K562 (cell line): Measurements from ENCODE around the gene OLFML1. TPM values are rescaled to one million over a fixed set of nuclear protein-coding genes. Genes with fewer than 3 reads are reported as not detected.
A peak's percentile ranks its signal among the peaks of the same experiment; 100 is the strongest.

Experiments used
- ATAC-seq: fragments of 200-7000 bp; cut with Tn5 transposase; 3 replicates; pipeline ENCODE4 v1.9.1; 2020; ENCODE audit warnings: moderate library complexity
- BruUV-seq: library from RNA; stranded (reverse); fragments of 400-500 nt; replicated peaks from 2 replicates; lab custom pipeline; 2021; lab: Mats Ljungman, UMichigan
- CTCF ChIA-PET: fragments of 300-600 bp; formaldehyde crosslinking; extraction: SDS; loops from one replicate; lab custom pipeline; 2021; ENCODE audit warnings: low intra/inter-chr PET ratio; lab: Yijun Ruan, JAX
- POLR2A ChIA-PET: fragments of 300-600, 350-650 bp; sonication (Branson Sonifier 250); formaldehyde crosslinking; extraction: SDS; loops from one replicate; lab custom pipeline; 2021; ENCODE audit warnings: antibody characterized with exemption, inconsistent platforms; lab: Yijun Ruan, JAX
- DNase-seq, 4 experiments: peaks; one replicate each; pipeline versions ENCODE4 v3.0.0 to v3.0.0-alpha.2; 2011 to 2018; ENCODE audit warnings: low spot score in 3 of 4, mixed read lengths in 3 of 4; ENCODE audit errors: extremely low read depth in 1 of 4
- FAIRE-seq: peaks from 2 replicates; lab custom pipeline; 2011; peaks lifted over from hg19 to GRCh38; lab: Jason Lieb, UNC
- H2AFZ ChIP-seq: 2 replicates; pipeline ENCODE4 v1.6.0; 2011; ENCODE audit warnings: low read depth, low read length, control low read depth, inconsistent platforms
- H3K27ac ChIP-seq: fragments of 200-600 bp; 3 replicates; pipeline ENCODE4 v1.8.0; 2011; ENCODE audit warnings: low read depth, mild to moderate bottlenecking, control low read depth, inconsistent platforms, low read length, moderate library complexity, mixed read lengths; ENCODE audit errors: extremely low read depth
- H3K27me3 ChIP-seq, 2 experiments: fragments of 300-600 bp in 1 of 2; 2 replicates in 1 of 2; 3 replicates in 1 of 2; pipeline versions ENCODE4 v1.6.0 to v1.8.0; 2011; ENCODE audit warnings: inconsistent platforms in 2 of 2, low read length in 2 of 2, mild to moderate bottlenecking in 1 of 2, mixed read lengths in 1 of 2, moderate library complexity in 1 of 2; ENCODE audit not compliant: control insufficient read depth in 2 of 2, insufficient read depth in 2 of 2
- H3K36me3 ChIP-seq: fragments of 300-600 bp; 3 replicates; pipeline ENCODE4 v1.8.0; 2011; ENCODE audit warnings: mild to moderate bottlenecking, low read length, inconsistent platforms; ENCODE audit not compliant: control insufficient read depth, insufficient read depth
- H3K4me1 ChIP-seq, 2 experiments: fragments of 200-600 bp in 1 of 2; replicated peaks in 1 of 2; 2 replicates in 1 of 2; 3 replicates in 1 of 2; pipeline versions ENCODE4 v1.5.1 to v1.8.0; 2011; ENCODE audit warnings: inconsistent platforms in 2 of 2, low read length in 2 of 2, mild to moderate bottlenecking in 1 of 2, mixed read lengths in 1 of 2, moderate library complexity in 1 of 2; ENCODE audit not compliant: control insufficient read depth in 2 of 2, insufficient read depth in 2 of 2
- H3K4me2 ChIP-seq: 2 replicates; pipeline ENCODE4 v1.6.1; 2011; ENCODE audit warnings: low read length, control low read depth, inconsistent platforms, mixed read lengths; ENCODE audit not compliant: insufficient read depth
- H3K4me3 ChIP-seq: fragments of 200-600 bp; sonication (generic), shearing (Covaris generic); 2 replicates; pipeline ENCODE4 v1.5.1; 2016; ENCODE audit warnings: control low read depth, inconsistent platforms
- H3K79me2 ChIP-seq: fragments of 200-600 bp; 3 replicates; pipeline ENCODE4 v1.8.0; 2011; ENCODE audit warnings: low read length, inconsistent platforms; ENCODE audit not compliant: control insufficient read depth, insufficient read depth
- H3K9ac ChIP-seq, 2 experiments: 2 replicates each; pipeline versions ENCODE4 v1.6.0 to v1.6.1; 2011; ENCODE audit warnings: low read depth in 2 of 2, low read length in 2 of 2, control low read depth in 1 of 2, inconsistent platforms in 1 of 2, mild to moderate bottlenecking in 1 of 2, mixed read lengths in 1 of 2; ENCODE audit not compliant: insufficient read depth in 1 of 2
- H3K9me1 ChIP-seq: one replicate; pipeline ENCODE4 v1.6.0; 2011; ENCODE audit warnings: inconsistent platforms, mild to moderate bottlenecking, low read length, moderate library complexity; ENCODE audit not compliant: control insufficient read depth, insufficient read depth
- H3K9me3 ChIP-seq: replicated peaks from 2 replicates; pipeline ENCODE4 v1.5.1; 2011; ENCODE audit warnings: low read depth, low read length, inconsistent platforms; ENCODE audit not compliant: control insufficient read depth, insufficient read depth
- H4K20me1 ChIP-seq: replicated peaks from 2 replicates; pipeline ENCODE4 v1.6.1; 2011; ENCODE audit warnings: low read length, inconsistent platforms, mixed read lengths; ENCODE audit not compliant: control insufficient read depth, insufficient read depth
- ARID1B ChIP-seq: fragments of 450-650 bp; IDR thresholded peaks from 2 replicates; pipeline ENCODE4 v1.6.1; 2016; ENCODE audit warnings: antibody characterized with exemption, mild to moderate bottlenecking, inconsistent platforms
- CBFA2T2 ChIP-seq: fragments of 450-650 bp; conservative IDR thresholded peaks from 2 replicates; pipeline ENCODE4 v1.6.1; 2017; ENCODE audit warnings: mild to moderate bottlenecking
- JUN ChIP-seq, 2 experiments: sonication (generic) in 1 of 2; formaldehyde crosslinking in 1 of 2; IDR thresholded peaks; 2 replicates each; pipeline versions ENCODE4 v1.6.1 to v1.8.0; 2012 to 2022; ENCODE audit warnings: borderline replicate concordance in 2 of 2, mild to moderate bottlenecking in 2 of 2, improper control_type of control experiment in 1 of 2, low read depth in 1 of 2, low read length in 1 of 2, missing genetic modification reagents in 1 of 2
- NCOA1 ChIP-seq: fragments of 450-650 bp; IDR thresholded peaks from 2 replicates; pipeline ENCODE4 v1.6.1; 2016; ENCODE audit warnings: low read depth
- NFE2 ChIP-seq: IDR thresholded peaks from 2 replicates; pipeline ENCODE4 v1.6.1; 2014; ENCODE audit warnings: antibody characterized with exemption, low read depth
- RCOR1 ChIP-seq, 2 experiments: IDR thresholded peaks; 2 replicates each; pipeline ENCODE4 v1.6.1; 2012; ENCODE audit warnings: low read depth in 2 of 2, low read length in 2 of 2, borderline replicate concordance in 1 of 2, improper control_type of control experiment in 1 of 2
- REST ChIP-seq, 2 experiments: fragments of 450-650 bp; formaldehyde crosslinking in 1 of 2; IDR thresholded peaks; 2 replicates each; pipeline versions ENCODE4 v1.4.0 to v1.6.1; 2014 to 2020; ENCODE audit warnings: mild to moderate bottlenecking in 2 of 2, borderline replicate concordance in 1 of 2, low read depth in 1 of 2
- SMC3 ChIP-seq: conservative IDR thresholded peaks from 2 replicates; pipeline ENCODE4 v1.6.1; 2011; ENCODE audit warnings: low read depth, low read length, improper control_type of control experiment; ENCODE audit not compliant: insufficient read depth
- ZNF398 ChIP-seq: fragments of 250-450 bp; sonication (Bioruptor Pico); IDR thresholded peaks from 2 replicates; pipeline ENCODE4 v1.8.0; 2021; ENCODE audit warnings: moderate library complexity, mild to moderate bottlenecking, inconsistent platforms
- ZNF408 ChIP-seq: fragments of 250-450 bp; sonication (Bioruptor Pico); IDR thresholded peaks from 2 replicates; pipeline ENCODE4 v1.4.0; 2020; ENCODE audit warnings: low read depth, mild to moderate bottlenecking, moderate library complexity
- ZNF75A ChIP-seq: fragments of 450-650 bp; formaldehyde crosslinking; IDR thresholded peaks from 2 replicates; pipeline ENCODE4 v1.4.0; 2020; ENCODE audit warnings: mild to moderate bottlenecking
- WGBS: fragments of 100-300 bp; shearing (Covaris generic); methylation state at CpG from one replicate; pipeline ENCODE4 v1.1.6; 2016; ENCODE audit warnings: low coverage, mixed read lengths; ENCODE audit not compliant: insufficient coverage; ENCODE audit errors: missing lambda C conversion rate; 5-methylcytosine and 5-hydroxymethylcytosine counted together
- in situ Hi-C: fragments of 300-500 bp; cut with MboI; formaldehyde crosslinking; loops from 4 replicates; pipeline ENCODE4 v1.15.0; 2018; ENCODE audit warnings: inconsistent platforms, mixed read lengths
- intact Hi-C: fragments of 100-400 bp; cut with micrococcal nuclease; formaldehyde crosslinking; loops from 2 replicates; pipeline ENCODE4 v1.14.2; 2022
- polyA plus RNA-seq, 8 experiments: library from polyadenylated mRNA; depleted of rRNA in 4 of 8; stranded (reverse) in 5 of 8; unstranded in 3 of 8; fragments of >200 nt; fragmentation: Nextera tagmentation in 2 of 8; fragmentation: Illumina TruSeq in 1 of 8; extraction: Ambion mirVana in 2 of 8; extraction: Trizol in 1 of 8; gene quantifications; 2 replicates each; pipeline versions ENCODE4 v1.2.1 to v1.2.3, GENCODE V29; 2011 to 2014; ENCODE audit warnings: inconsistent platforms in 1 of 8, missing spikeins in 1 of 8
- total RNA-seq, 7 experiments: library from RNA; depleted of rRNA in 6 of 7; stranded (reverse); fragments of >200 nt in 6 of 7; fragmentation: Illumina TruSeq in 2 of 7; extraction: Trizol in 2 of 7; gene quantifications; 2 replicates each; pipeline versions ENCODE4 v1.2.1 to v1.2.3, GENCODE V29; 2011 to 2021; ENCODE audit warnings: low replicate concordance in 1 of 7

The OLFML1 gene
- total and polyA plus RNA-seq, 9 of the 15 experiments (the other 6 are each of a cell fraction or from before 2014, with no cell fraction given): not detected

DNA sequence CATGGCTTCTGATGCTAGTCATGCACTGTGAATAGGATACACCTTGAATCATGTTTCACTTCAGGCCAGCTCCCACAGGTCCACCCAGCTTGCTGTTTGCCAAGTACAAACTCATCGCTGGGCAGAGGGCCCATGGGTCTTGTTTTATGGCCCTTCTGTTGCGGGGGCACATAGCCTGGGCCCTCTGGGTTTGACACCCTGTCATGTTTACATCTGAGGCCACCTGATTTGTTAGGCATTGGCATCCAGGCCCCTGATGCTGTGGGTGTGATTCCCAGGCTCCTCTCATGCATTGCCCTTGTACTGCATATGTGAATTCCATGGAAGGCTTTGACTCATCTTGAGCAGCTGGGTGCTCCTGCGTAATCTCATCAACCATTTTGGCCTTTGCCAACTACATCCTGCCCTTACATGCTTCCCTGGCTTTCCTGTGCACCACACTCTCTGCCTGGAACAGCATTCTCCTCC lies 61.1 kb downstream of the OLFML1 start (continued):
- TF ChIP-seq SMC3: no peak
- TF ChIP-seq NFE2: no peak

- H3K27ac ChIP-seq: no peak overlapping the region
- no peaks in the 10 kb centered on the region for H3K79me2 ChIP-seq
- POLR2A ChIA-PET: no interaction called here
- intact Hi-C loops: no loop called here
- CTCF ChIA-PET: no interaction called here
- H3K9ac ChIP-seq: no peak overlapping the region
- no TSS peak for BruUV-seq
- WGBS: 0% methylated on average over 4 of the region's 4 CpGs
- no peaks in the 10 kb centered on the region for H3K9me3 ChIP-seq
- no peaks in the 10 kb centered on the region for H3K9me1 ChIP-seq
- ATAC-seq (no peak), FAIRE-seq (no peak), DNase-seq (peak in 1 of 4 experiments; percentile 18)
- no peak overlapping the region for H3K4me2 ChIP-seq
- no peak overlapping the region for H2AFZ ChIP-seq
- no peaks in the 10 kb centered on the region for H4K20me1 ChIP-seq
- no peak overlapping the region for H3K4me3 ChIP-seq
- no peaks in the 10 kb centered on the region for H3K36me3 ChIP-seq
- in situ Hi-C loops: no loop called here
- H3K27me3 ChIP-seq: peaks cover 0 to 32% of the 10 kb centered on the region in 2 experiments; a peak in 2 of 5 replicates
- no peaks in the 10 kb centered on the region; a peak in 2 of 5 replicates for H3K4me1 ChIP-seq
- TF ChIP-seq ZNF398 (CRISPR knock-in tag): no peak
- no peak for TF ChIP-seq REST (IDR thresholded peaks at IDR 0.05; ENCODE audit: borderline replicate concordance)
- no peak for TF ChIP-seq REST (CRISPR knock-in tag; IDR thresholded peaks at IDR 0.05; ENCODE audit: low read depth)
- peak; percentile 53 for TF ChIP-seq CBFA2T2
- no peak for TF ChIP-seq RCOR1 (IDR thresholded peaks at IDR 0.05; ENCODE audit: borderline replicate concordance in 1 of 2, low read depth in 2 of 2, low read length in 2 of 2)
- TF ChIP-seq ZNF408 (CRISPR knock-in tag): no peak
- TF ChIP-seq ARID1B: 0 out of 2 replicates have a peak, but pooled peaks have one; percentile 22
- TF ChIP-seq NCOA1: no peak
- no peak for TF ChIP-seq ZNF75A
- no peak for TF ChIP-seq JUN (IDR thresholded peaks at IDR 0.05; ENCODE audit: borderline replicate concordance, low read depth, low read length)
- TF ChIP-seq JUN (CRISPR knock-in tag; IDR thresholded peaks at IDR 0.05; ENCODE audit: borderline replicate concordance): no peak
Observed at GRCh38 chr11:7547687-7548086, 62.4 kb downstream of the OLFML1 start.
